Right lobe of liver (tissue), 6 donors: ENCODE data around the gene NFATC3. TPM values are rescaled to one million over a fixed set of nuclear protein-coding genes. Genes with fewer than 3 reads are reported as not detected.
A peak's percentile ranks its signal among the peaks of the same experiment; 100 is the strongest.

Source experiments
- ATAC-seq, 4 donors: fragments of 200-7000 bp; cut with Tn5 transposase; one replicate each; pipeline ENCODE4 v1.9.1; 2020; ENCODE audit warnings: mild to moderate bottlenecking in 4 of 4, moderate library complexity in 4 of 4
- DNase-seq, 3 donors: peaks; one replicate each; pipeline ENCODE4 v3.0.0-alpha.2; 2020
- H3K27ac ChIP-seq, 3 donors: fragments of 200-600 bp; one replicate each; pipeline ENCODE4 v1.8.0; 2022
- H3K27me3 ChIP-seq, 2 donors: fragments of 200-600 bp; one replicate each; pipeline ENCODE4 v1.8.0; 2022
- H3K36me3 ChIP-seq, 4 donors: fragments of 200-600 bp; sonication (generic) in 1 of 4; one replicate each; pipeline versions ENCODE4 v1.5.1 to v1.8.0; 2017 to 2022; ENCODE audit warnings: control low read depth in 1 of 4
- H3K4me1 ChIP-seq, 4 donors: fragments of 200-600 bp; sonication (generic) in 1 of 4; one replicate each; pipeline versions ENCODE4 v1.5.1 to v1.8.0; 2017 to 2022; ENCODE audit warnings: control low read depth in 1 of 4
- H3K4me3 ChIP-seq, 3 donors: fragments of 200-600 bp; one replicate each; pipeline ENCODE4 v1.8.0; 2022
- H3K9me3 ChIP-seq, 4 donors: fragments of 200-600 bp; sonication (generic) in 1 of 4; one replicate each; pipeline versions ENCODE4 v1.5.1 to v1.8.0; 2017 to 2022; ENCODE audit warnings: control low read depth in 1 of 4
- CTCF ChIP-seq, 4 donors: fragments of 200-600 bp in 3 of 4; fragments of 450-650 bp in 1 of 4; IDR thresholded peaks; one replicate each; pipeline versions ENCODE4 v1.5.1 to v1.8.0; 2016 to 2022; ENCODE audit warnings: antibody characterized with exemption in 4 of 4, mild to moderate bottlenecking in 2 of 4
- POLR2A ChIP-seq: fragments of 450-650 bp; IDR thresholded peaks from one replicate; pipeline ENCODE4 v1.6.1; 2017; ENCODE audit warnings: antibody characterized with exemption, mild to moderate bottlenecking
- WGBS: methylation state at CpG from one replicate; pipeline ENCODE4 v1.1.6; 2018; ENCODE audit warnings: low coverage, low lambda C conversion rate; ENCODE audit not compliant: insufficient coverage; ENCODE audit errors: missing lambda C conversion rate; 5-methylcytosine and 5-hydroxymethylcytosine counted together
- intact Hi-C, 2 donors: fragments of 100-400 bp; cut with DNase I; formaldehyde crosslinking; loops; one replicate each; pipeline versions ENCODE4 v1.11.2 to v1.14.1; 2022
- total RNA-seq, 6 experiments: library from RNA; depleted of rRNA in 2 of 6; stranded (reverse); fragments of >200 nt in 2 of 6; fragmentation: NEBNext Ultra II Directional in 3 of 6; extraction: Animal tissue kit (Norgen Biotek cat#: 25700) in 3 of 6; gene quantifications; one replicate each; pipeline versions ENCODE4 v1.1.0 to v1.2.4, GENCODE V29; 2016 to 2023
- donor health status: DM: no; HTN: yes; CAD: no.
- donor health status: DM: no; HTN: no; CAD: no.
- donor health status: DM: no; HTN: no; CAD: no.
- donor health status: DM: no; HTN: yes; CAD: no.
- donor health status: DM: no; HTN: yes; CAD: no.

Gene NFATC3
- total RNA-seq, 6 experiments from 2014 or later = 19.9 to 30.1 (median 25.1) TPM

DNA sequence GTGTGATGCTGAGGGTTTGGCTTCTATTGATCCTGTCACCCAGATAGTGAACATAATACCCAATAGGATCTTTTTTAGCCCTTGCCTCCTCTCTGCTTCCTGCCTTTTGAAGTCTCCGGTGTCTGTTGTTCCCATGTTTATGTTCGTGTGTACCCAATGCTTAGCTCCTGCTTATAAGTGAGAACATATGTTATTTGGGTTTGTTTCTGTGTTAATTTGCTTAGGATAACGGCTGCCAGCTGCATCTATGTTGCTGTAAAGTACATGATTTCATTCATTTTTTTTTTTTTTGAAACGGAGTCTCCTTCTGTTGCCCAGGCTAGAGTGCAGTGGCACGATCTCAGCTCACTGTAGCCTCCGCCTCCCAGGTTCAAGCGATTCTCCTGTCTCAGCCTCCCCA lies 39.1 kb upstream of the NFATC3 start:
- peaks cover 0 to 7% (median 0%) of the 10 kb centered on the region in 4 donors for H3K36me3 ChIP-seq

GRCh38 chr16:68047987-68048386 lies 37.2 kb upstream of the NFATC3 start:
- peak in 2 of 4 donors; percentile 28 to 55 for ATAC-seq
- 53% methylated on average over 2 of the region's 2 CpGs for WGBS

More for the DNA sequence above, 39.1 kb upstream of the NFATC3 start:
- TF ChIP-seq POLR2A (no peak), CTCF (IDR thresholded peaks at IDR 0.05) (no peak)
- H3K27ac ChIP-seq = no peak overlapping the region
- 76% methylated on average over 7 of the region's 7 CpGs for WGBS
- no peak overlapping the region for H3K4me3 ChIP-seq
- no peak for ATAC-seq
- no peaks in the 10 kb centered on the region for H3K27me3 ChIP-seq
- H3K4me1 ChIP-seq = peaks cover 0 to 4% (median 0%) of the 10 kb centered on the region in 4 donors
- intact Hi-C loops = no loop called here
- DNase-seq = no peak
- no peaks in the 10 kb centered on the region for H3K9me3 ChIP-seq

DNA sequence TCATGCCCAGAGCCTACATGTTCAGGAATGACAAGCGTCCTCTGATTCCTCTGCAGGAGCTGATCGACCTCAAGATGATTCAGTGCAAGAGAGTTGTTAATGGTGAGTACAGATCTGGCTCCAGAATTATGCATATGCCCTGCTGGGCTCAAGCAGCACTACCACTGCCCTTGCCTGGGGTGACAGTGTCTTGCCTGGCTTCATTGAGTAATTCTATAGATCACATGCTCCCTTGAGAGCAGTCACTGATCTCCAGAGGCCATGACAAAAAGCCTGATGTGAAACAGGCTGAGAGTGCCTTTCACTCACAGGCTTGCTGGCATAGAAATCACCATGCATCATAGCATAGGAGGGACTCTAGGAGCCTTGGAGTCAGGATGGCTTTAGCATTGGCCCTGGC lies 35.7 kb upstream of the NFATC3 start:
- no peak for TF ChIP-seq CTCF (IDR thresholded peaks at IDR 0.05)
- TF ChIP-seq POLR2A = no peak
- WGBS = 100% methylated on average over 2 of the region's 2 CpGs
- peaks cover 0 to 13% (median 0%) of the 10 kb centered on the region in 4 donors for H3K4me1 ChIP-seq
- DNase-seq (no peak), ATAC-seq (no peak)
- H3K36me3 ChIP-seq = peaks cover 0 to 13% (median 0%) of the 10 kb centered on the region in 4 donors
- no peak overlapping the region for H3K27ac ChIP-seq
- no peak overlapping the region for H3K4me3 ChIP-seq
- no peaks in the 10 kb centered on the region for H3K27me3 ChIP-seq
- H3K9me3 ChIP-seq = no peaks in the 10 kb centered on the region
- intact Hi-C loops = no loop called here

More at GRCh38 chr16:68047987-68048386, 37.2 kb upstream of the NFATC3 start:
- Histone ChIP-seq H3K4me3 (no peak overlapping the region), H3K9me3 (no peaks in the 10 kb centered on the region), H3K4me1 (peaks cover 0 to 13% (median 0%) of the 10 kb centered on the region in 4 donors), H3K27me3 (no peaks in the 10 kb centered on the region), H3K27ac (no peak overlapping the region), H3K36me3 (peaks cover 0 to 7% (median 0%) of the 10 kb centered on the region in 4 donors)
- no peak for TF ChIP-seq CTCF (IDR thresholded peaks at IDR 0.05)
- no peak for TF ChIP-seq POLR2A
- intact Hi-C loops = no loop called here
- no peak for DNase-seq

GRCh38 chr16:68055395-68055794 lies 29.8 kb upstream of the NFATC3 start:
- ATAC-seq = no peak
- WGBS = 79% methylated on average over 2 of the region's 3 CpGs
- Histone ChIP-seq H3K27ac (no peak overlapping the region), H3K27me3 (no peaks in the 10 kb centered on the region), H3K9me3 (no peaks in the 10 kb centered on the region), H3K4me1 (peaks cover 0 to 10% (median 0%) of the 10 kb centered on the region in 4 donors), H3K4me3 (no peak overlapping the region), H3K36me3 (peaks cover 0 to 7% (median 0%) of the 10 kb centered on the region in 4 donors)
- intact Hi-C loops = no loop called here
- TF ChIP-seq CTCF (IDR thresholded peaks at IDR 0.05) (no peak), POLR2A (no peak)
- DNase-seq = no peak

GRCh38 chr16:68059804-68060203 lies 25.4 kb upstream of the NFATC3 start:
- Histone ChIP-seq H3K27me3 (no peaks in the 10 kb centered on the region), H3K27ac (no peak overlapping the region), H3K4me1 (no peaks in the 10 kb centered on the region), H3K9me3 (no peaks in the 10 kb centered on the region), H3K4me3 (no peak overlapping the region), H3K36me3 (no peaks in the 10 kb centered on the region)
- ATAC-seq (no peak), DNase-seq (no peak)
- TF ChIP-seq CTCF (IDR thresholded peaks at IDR 0.05) (no peak), POLR2A (no peak)
- intact Hi-C loops = no loop called here
